ENCODE measurements around the gene TAC1. TPM values are rescaled to one million over a fixed set of nuclear protein-coding genes. Genes with fewer than 3 reads are reported as not detected.

Gene TAC1, protein sequence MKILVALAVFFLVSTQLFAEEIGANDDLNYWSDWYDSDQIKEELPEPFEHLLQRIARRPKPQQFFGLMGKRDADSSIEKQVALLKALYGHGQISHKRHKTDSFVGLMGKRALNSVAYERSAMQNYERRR
- polyA plus RNA-seq (2013, experiment 1 of 2): 1.9 TPM
- 2.4 TPM for polyA plus RNA-seq (2013, experiment 2 of 2)

DNA sequence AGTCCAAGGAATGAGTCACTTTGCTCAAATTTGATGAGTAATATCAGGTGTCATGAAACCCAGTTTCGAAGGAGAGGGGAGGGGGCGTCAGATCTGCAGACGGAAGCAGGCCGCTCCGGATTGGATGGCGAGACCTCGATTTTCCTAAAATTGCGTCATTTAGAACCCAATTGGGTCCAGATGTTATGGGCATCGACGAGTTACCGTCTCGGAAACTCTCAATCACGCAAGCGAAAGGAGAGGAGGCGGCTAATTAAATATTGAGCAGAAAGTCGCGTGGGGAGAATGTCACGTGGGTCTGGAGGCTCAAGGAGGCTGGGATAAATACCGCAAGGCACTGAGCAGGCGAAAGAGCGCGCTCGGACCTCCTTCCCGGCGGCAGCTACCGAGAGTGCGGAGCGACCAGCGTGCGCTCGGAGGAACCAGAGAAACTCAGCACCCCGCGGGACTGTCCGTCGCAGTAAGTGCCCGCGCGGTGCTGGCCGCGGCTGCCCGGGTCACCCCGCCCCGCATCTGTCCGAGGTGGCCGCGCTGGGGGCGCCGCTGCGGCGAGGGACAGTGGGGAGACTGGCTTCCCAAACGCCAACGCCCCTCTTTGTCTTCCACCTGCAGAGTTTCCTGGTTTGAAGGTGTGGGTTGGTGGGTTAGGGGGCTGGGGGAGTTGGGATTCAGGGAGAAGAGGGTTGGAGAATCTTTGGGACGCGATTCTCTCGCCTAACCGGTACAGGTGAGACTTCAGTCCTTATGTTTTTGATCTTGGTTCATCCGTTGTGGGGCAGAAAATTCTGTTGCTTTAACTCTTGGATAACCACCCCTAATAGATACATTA is at the start of gene TAC1:
Gene TAC1 (plus strand): TSS at position 351 of the 829 bp plus-strand sequence. CDS start 527 bp downstream, outside the sequence.
- Histone ChIP-seq H3K4me3 (ENCODE audit: low read length) (peak within 1 kb of the TSS; percentile 84), H3K4me1 (ENCODE audit: insufficient read depth, low read length) (peaks cover 11% of the 10 kb centered on the region; the same call in 1 of the 2 replicates), H3K9me3 (ENCODE audit: insufficient read depth, low read depth, low read length) (no peaks in the 10 kb centered on the region), H3K36me3 (ENCODE audit: insufficient read depth, low read length) (no peaks in the 10 kb centered on the region), H3K27ac (ENCODE audit: low read depth, low read length) (no peak within 1 kb of the TSS), H3K27me3 (ENCODE audit: insufficient read depth, low read length) (peaks cover 87% of the 10 kb centered on the region), H3K9ac (ENCODE audit: low read depth, low read length) (peak within 1 kb of the TSS; percentile 56; the same call in 1 of the 2 replicates)
- WGBS: 1% methylated on average over 57 of the region's 57 CpGs

DNA sequence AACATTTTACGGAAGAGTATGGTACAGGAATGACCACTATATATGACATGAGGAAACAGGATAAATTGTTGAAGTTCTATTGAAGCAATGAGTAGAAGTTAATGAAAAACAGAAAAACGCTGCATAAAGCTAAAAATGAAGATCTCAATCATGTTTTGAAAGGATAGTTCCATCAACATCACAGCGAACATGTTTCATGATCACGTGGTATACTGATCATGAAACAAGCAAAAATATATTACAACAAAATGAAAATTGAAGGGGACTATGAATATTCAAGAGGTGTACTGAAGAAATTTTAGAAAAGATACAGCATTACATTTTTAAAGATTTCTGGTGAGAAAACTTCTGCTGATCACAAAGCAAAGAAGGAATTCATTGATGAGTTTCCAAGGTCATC is 45.9 kb upstream of the TAC1 start:
- Histone ChIP-seq H3K27me3 (ENCODE audit: insufficient read depth, low read length) (no peaks in the 10 kb centered on the region), H3K4me1 (ENCODE audit: insufficient read depth, low read length) (no peaks in the 10 kb centered on the region), H3K4me3 (ENCODE audit: low read length) (no peak overlapping the region), H3K36me3 (ENCODE audit: insufficient read depth, low read length) (no peaks in the 10 kb centered on the region), H3K9me3 (ENCODE audit: insufficient read depth, low read depth, low read length) (no peaks in the 10 kb centered on the region), H3K27ac (ENCODE audit: low read depth, low read length) (no peak overlapping the region), H3K9ac (ENCODE audit: low read depth, low read length) (no peak overlapping the region)
- 96% methylated on average over 3 of the region's 4 CpGs for WGBS

DNA sequence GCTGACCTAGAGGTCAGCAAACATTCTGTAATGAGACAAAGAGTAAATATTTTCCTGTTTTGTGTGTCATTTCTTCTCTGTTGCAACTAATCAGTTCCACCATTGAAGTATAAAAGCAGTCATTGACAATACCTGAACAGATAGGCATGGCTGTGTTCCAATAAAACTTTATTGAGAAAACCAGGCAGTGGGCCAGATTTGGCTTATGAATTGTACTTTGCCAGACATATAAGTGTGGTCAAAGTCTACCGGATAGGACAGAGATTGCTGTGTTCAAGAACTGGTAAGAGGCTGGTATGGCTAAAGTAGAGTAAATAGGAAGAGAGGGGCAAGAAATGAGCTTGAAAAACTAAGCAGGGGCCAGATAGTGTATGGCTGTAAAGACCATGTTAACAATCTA is 38.3 kb upstream of the TAC1 start:
- 94% methylated on average over 1 of the region's 1 CpG for WGBS
- no peaks in the 10 kb centered on the region for H3K36me3 ChIP-seq (ENCODE audit: insufficient read depth, low read length)
- no peaks in the 10 kb centered on the region for H3K9me3 ChIP-seq (ENCODE audit: insufficient read depth, low read depth, low read length)

DNA sequence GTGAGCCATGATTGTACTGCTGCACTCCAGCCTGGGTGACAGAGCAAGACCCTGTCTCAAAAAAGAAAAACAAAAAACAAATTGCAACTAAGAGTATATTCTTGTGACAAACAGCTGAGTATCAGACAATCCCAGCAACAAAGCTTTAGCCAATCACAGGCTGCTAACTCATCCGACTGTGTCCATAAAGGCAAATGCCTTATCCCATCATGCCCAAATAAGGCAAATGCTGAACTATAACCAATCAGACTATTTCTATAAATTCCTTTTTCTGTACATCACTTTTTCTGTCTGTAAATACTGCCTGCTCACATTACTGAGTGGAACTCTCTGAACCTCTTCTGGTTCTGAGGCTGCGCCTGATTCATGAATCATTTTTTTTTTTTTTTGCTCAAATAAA is 37.5 kb upstream of the TAC1 start:
- H3K27me3 ChIP-seq (ENCODE audit: insufficient read depth, low read length): no peaks in the 10 kb centered on the region
- H3K9ac ChIP-seq (ENCODE audit: low read depth, low read length): no peak overlapping the region
- H3K4me3 ChIP-seq (ENCODE audit: low read length): no peak overlapping the region
- no peaks in the 10 kb centered on the region for H3K9me3 ChIP-seq (ENCODE audit: insufficient read depth, low read depth, low read length)
- H3K4me1 ChIP-seq (ENCODE audit: insufficient read depth, low read length): no peaks in the 10 kb centered on the region
- no peak overlapping the region for H3K27ac ChIP-seq (ENCODE audit: low read depth, low read length)
- H3K36me3 ChIP-seq (ENCODE audit: insufficient read depth, low read length): no peaks in the 10 kb centered on the region
- WGBS: 96% methylated on average over 2 of the region's 2 CpGs

More for the DNA sequence above, 38.3 kb upstream of the TAC1 start:
- no peak overlapping the region for H3K9ac ChIP-seq (ENCODE audit: low read depth, low read length)
- H3K4me1 ChIP-seq (ENCODE audit: insufficient read depth, low read length): no peaks in the 10 kb centered on the region
- no peak overlapping the region for H3K4me3 ChIP-seq (ENCODE audit: low read length)
- H3K27me3 ChIP-seq (ENCODE audit: insufficient read depth, low read length): no peaks in the 10 kb centered on the region
- no peak overlapping the region for H3K27ac ChIP-seq (ENCODE audit: low read depth, low read length)

DNA sequence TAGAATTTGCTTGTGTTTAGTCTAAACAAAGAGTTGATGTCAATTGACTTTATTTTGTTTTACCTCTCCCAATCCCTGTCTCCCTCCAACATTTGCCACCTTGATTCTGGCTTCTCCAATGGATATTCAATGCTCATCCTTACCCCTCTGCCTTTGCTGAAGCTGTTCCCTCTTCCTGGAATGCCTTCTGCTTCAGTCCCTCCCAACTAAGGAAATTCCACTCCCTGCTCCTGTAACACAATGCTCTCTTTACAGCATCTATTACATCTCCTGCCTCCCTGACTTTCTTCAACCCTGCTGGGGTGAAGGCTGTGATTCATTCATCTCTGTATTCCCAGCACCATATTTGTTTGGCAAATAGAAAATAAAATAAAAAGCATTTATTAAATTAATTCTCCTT is 34.5 kb upstream of the TAC1 start:
- H3K4me1 ChIP-seq (ENCODE audit: insufficient read depth, low read length): no peaks in the 10 kb centered on the region
- H3K36me3 ChIP-seq (ENCODE audit: insufficient read depth, low read length): no peaks in the 10 kb centered on the region
- H3K9me3 ChIP-seq (ENCODE audit: insufficient read depth, low read depth, low read length): no peaks in the 10 kb centered on the region
- H3K27ac ChIP-seq (ENCODE audit: low read depth, low read length): no peak overlapping the region
- H3K4me3 ChIP-seq (ENCODE audit: low read length): no peak overlapping the region
- H3K27me3 ChIP-seq (ENCODE audit: insufficient read depth, low read length): no peaks in the 10 kb centered on the region
- H3K9ac ChIP-seq (ENCODE audit: low read depth, low read length): no peak overlapping the region

DNA sequence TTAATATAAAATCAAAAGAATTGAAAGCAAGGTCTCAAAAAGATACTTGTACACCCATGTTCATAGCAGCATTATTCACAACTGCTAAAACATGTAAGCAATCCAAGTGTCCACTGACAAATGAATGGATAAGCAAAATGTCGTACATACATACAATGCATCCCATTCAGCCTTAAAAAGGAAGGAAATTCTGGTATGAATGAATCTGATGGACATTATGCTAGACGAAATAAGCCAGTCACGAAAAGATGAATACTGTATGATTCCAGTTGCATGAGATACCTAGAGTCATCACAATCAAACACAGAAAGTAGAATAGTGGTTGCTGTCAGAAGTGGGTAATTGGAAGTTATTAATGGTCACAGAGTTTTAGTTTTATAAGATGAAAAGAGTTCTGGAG is 9.5 kb upstream of the TAC1 start:
- Histone ChIP-seq H3K4me3 (ENCODE audit: low read length) (no peak overlapping the region), H3K4me1 (ENCODE audit: insufficient read depth, low read length) (no peaks in the 10 kb centered on the region), H3K27me3 (ENCODE audit: insufficient read depth, low read length) (no peaks in the 10 kb centered on the region; the same call in 1 of the 2 replicates), H3K36me3 (ENCODE audit: insufficient read depth, low read length) (no peaks in the 10 kb centered on the region), H3K9me3 (ENCODE audit: insufficient read depth, low read depth, low read length) (no peaks in the 10 kb centered on the region), H3K27ac (ENCODE audit: low read depth, low read length) (no peak overlapping the region), H3K9ac (ENCODE audit: low read depth, low read length) (no peak overlapping the region)
- WGBS: 79% methylated on average over 3 of the region's 3 CpGs

DNA sequence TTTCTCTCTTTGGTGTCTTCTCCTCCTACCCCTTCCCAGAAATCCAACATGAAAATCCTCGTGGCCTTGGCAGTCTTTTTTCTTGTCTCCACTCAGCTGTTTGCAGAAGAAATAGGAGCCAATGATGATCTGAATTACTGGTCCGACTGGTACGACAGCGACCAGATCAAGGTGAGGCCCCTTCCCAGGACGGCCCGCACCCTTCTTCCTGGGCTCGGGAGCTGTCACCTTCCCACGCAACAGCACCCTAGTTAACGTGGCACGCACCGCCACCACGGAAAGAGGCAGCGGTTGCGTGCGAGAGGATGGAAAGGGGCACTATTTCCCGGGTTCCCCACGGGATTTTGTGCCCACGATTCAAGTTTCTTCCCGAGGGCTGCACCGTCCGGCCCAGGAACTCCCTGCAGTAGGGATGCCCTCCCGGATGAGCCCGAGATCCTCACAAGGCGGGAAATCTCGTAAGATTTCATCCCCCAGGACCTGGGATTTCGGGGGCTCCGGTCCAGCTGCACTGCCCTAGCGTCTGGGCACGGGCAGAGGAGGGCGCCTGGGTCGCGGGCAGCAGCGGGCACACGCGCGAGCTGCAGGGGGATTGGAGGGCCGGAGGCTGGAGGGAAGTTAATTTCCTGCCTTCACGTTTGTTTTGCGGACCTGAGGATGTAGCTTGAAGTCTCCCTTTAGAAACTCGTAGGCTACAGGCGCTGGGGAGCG is 834 bp downstream of the TAC1 start:
- no peak overlapping the region for H3K27ac ChIP-seq (ENCODE audit: low read depth, low read length)
- no peaks in the 10 kb centered on the region for H3K9me3 ChIP-seq (ENCODE audit: insufficient read depth, low read depth, low read length)
- H3K27me3 ChIP-seq (ENCODE audit: insufficient read depth, low read length): peaks cover 94% of the 10 kb centered on the region
- H3K4me1 ChIP-seq (ENCODE audit: insufficient read depth, low read length): peaks cover 11% of the 10 kb centered on the region; the same call in 1 of the 2 replicates
- no peaks in the 10 kb centered on the region for H3K36me3 ChIP-seq (ENCODE audit: insufficient read depth, low read length)
- peak overlapping the region; percentile 84 for H3K4me3 ChIP-seq (ENCODE audit: low read length)
- 2% methylated on average over 42 of the region's 42 CpGs for WGBS
- H3K9ac ChIP-seq (ENCODE audit: low read depth, low read length): no peak overlapping the region

DNA sequence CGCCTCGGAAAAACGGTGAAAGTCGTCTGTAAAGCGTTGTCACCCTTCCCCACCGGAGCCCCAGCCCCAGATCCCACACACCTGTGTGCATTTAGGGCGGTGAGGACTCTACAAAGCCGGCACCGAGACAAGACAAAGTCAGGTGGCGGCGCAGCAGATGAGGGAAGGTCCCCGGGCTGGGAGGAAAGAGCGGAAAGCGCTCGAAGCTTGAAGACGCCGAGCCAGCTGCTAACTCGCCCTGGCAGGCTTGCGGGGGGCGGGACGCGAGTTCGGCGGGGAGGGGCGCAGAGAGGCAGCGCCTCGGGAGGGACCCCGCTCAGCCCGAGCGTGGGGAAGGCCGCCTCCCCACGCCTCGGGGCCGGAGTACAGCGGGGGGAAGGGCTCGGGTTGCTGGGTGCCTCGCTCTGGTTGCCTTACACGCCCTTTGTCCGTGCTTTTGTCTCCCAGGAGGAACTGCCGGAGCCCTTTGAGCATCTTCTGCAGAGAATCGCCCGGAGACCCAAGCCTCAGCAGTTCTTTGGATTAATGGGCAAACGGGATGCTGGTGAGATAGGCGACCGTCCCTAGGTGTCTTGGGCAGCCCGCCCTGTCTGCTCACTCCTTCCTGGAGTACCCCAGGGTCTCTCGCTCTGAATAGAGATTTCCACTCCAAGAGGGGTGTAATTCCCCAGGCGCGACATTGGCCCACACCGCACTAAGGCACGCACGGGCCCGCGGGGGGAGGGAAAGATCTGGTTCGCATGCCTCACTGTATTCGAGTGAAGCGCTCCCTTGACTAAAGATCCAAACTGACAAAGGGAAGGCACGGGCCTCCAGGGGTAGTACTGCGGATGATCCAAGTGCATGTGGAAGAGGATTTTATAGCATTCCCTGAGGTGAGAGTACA is 1.6 kb downstream of the TAC1 start:
- Histone ChIP-seq H3K4me1 (ENCODE audit: insufficient read depth, low read length) (peaks cover 11% of the 10 kb centered on the region; the same call in 1 of the 2 replicates), H3K9me3 (ENCODE audit: insufficient read depth, low read depth, low read length) (no peaks in the 10 kb centered on the region), H3K27ac (ENCODE audit: low read depth, low read length) (no peak overlapping the region), H3K36me3 (ENCODE audit: insufficient read depth, low read length) (no peaks in the 10 kb centered on the region), H3K9ac (ENCODE audit: low read depth, low read length) (no peak overlapping the region), H3K27me3 (ENCODE audit: insufficient read depth, low read length) (peaks cover 95% of the 10 kb centered on the region), H3K4me3 (ENCODE audit: low read length) (peak overlapping the region; percentile 84)
- under 1% methylated on average over 59 of the region's 59 CpGs for WGBS

DNA sequence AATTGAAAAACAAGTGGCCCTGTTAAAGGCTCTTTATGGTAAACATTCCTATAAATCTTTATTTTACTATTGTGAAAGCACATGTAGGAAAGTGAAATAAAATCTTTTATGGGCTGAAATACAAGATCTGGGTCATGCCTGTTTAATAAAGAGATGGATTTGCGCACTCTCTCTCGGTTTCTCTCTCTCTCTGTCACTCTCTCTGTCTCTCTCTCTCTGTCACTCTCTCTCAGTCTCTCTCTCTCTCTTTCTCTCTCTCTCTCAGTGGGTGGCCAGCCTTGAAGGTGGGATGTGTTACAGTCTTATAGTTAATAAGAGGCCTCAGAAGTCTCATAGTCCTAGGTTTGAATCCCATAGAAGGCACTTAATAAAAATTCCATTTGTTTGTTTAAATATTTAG is 2.4 kb downstream of the TAC1 start:
- Histone ChIP-seq H3K36me3 (ENCODE audit: insufficient read depth, low read length) (no peaks in the 10 kb centered on the region), H3K27me3 (ENCODE audit: insufficient read depth, low read length) (peaks cover 89% of the 10 kb centered on the region), H3K4me3 (ENCODE audit: low read length) (peak overlapping the region; percentile 84), H3K9ac (ENCODE audit: low read depth, low read length) (no peak overlapping the region), H3K9me3 (ENCODE audit: insufficient read depth, low read depth, low read length) (no peaks in the 10 kb centered on the region), H3K4me1 (ENCODE audit: insufficient read depth, low read length) (peaks cover 11% of the 10 kb centered on the region; the same call in 1 of the 2 replicates), H3K27ac (ENCODE audit: low read depth, low read length) (no peak overlapping the region)
- 83% methylated on average over 2 of the region's 2 CpGs for WGBS

DNA sequence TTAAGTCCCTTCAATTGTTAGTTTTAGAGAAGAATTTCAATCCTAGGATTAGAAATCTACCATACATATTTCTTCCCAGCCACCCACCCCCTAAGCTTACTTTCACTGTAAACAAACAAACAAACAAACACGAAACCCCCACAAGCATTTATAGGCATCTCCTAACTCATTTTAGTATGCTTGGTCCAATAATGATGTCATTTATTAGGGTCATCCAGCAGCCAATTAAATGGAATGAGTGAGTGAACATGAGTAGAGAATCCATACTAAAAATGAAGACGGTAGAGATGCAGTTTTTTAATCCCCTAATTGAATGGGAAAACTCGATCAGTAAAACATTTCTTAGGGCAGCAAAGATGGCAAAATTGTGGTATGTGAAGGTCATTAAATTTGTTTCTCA is 3.2 kb downstream of the TAC1 start:
- Histone ChIP-seq H3K4me3 (ENCODE audit: low read length) (no peak overlapping the region), H3K27me3 (ENCODE audit: insufficient read depth, low read length) (peaks cover 81% of the 10 kb centered on the region), H3K4me1 (ENCODE audit: insufficient read depth, low read length) (peaks cover 11% of the 10 kb centered on the region; the same call in 1 of the 2 replicates), H3K27ac (ENCODE audit: low read depth, low read length) (no peak overlapping the region), H3K9me3 (ENCODE audit: insufficient read depth, low read depth, low read length) (no peaks in the 10 kb centered on the region), H3K9ac (ENCODE audit: low read depth, low read length) (no peak overlapping the region), H3K36me3 (ENCODE audit: insufficient read depth, low read length) (no peaks in the 10 kb centered on the region)
- WGBS: 85% methylated on average over 3 of the region's 3 CpGs
